Sigmoid colon (tissue), 7 donors: Measurements from ENCODE around the gene EMID1. TPM values are rescaled to one million over a fixed set of nuclear protein-coding genes. Genes with fewer than 3 reads are reported as not detected.
A peak's percentile ranks its signal among the peaks of the same experiment; 100 is the strongest.

Experiments used
- DNase-seq: peaks from one replicate; pipeline ENCODE4 v3.0.0-alpha.2; 2019
- H3K27ac ChIP-seq, 4 donors: fragments of 200-600 bp; sonication (generic); one replicate each; pipeline ENCODE4 v1.5.1; 2016 to 2019; ENCODE audit warnings: mild to moderate bottlenecking in 1 of 4
- H3K27me3 ChIP-seq, 3 donors: fragments of 200-600 bp; sonication (generic); one replicate each; pipeline ENCODE4 v1.5.1; 2019; ENCODE audit warnings: mild to moderate bottlenecking in 1 of 3
- H3K36me3 ChIP-seq, 4 donors: fragments of 200-600 bp; sonication (generic); one replicate each; pipeline ENCODE4 v1.5.1; 2016 to 2019
- H3K4me1 ChIP-seq, 4 donors: fragments of 200-600 bp; sonication (generic); one replicate each; pipeline ENCODE4 v1.5.1; 2017 to 2019
- H3K4me3 ChIP-seq, 4 donors: fragments of 200-600 bp; sonication (generic); one replicate each; pipeline ENCODE4 v1.5.1; 2017 to 2019; ENCODE audit warnings: mild to moderate bottlenecking in 2 of 4, moderate library complexity in 1 of 4
- H3K9me3 ChIP-seq, 4 donors: fragments of 200-600 bp in 3 of 4; sonication (generic) in 3 of 4; one replicate each; pipeline versions ENCODE4 v1.5.1 to v1.6.1; 2013 to 2019
- EP300 ChIP-seq, 4 donors: sonication (generic); formaldehyde crosslinking; IDR thresholded peaks; one replicate each; pipeline ENCODE4 v1.6.1; 2017; ENCODE audit warnings: antibody characterized with exemption in 4 of 4
- POLR2A ChIP-seq, 2 donors: fragments of 450-650 bp; IDR thresholded peaks; one replicate each; pipeline ENCODE4 v1.6.1; 2016; ENCODE audit warnings: antibody characterized with exemption in 2 of 2, mild to moderate bottlenecking in 2 of 2, moderate library complexity in 2 of 2
- POLR2AphosphoS5 ChIP-seq, 4 donors: sonication (generic); formaldehyde crosslinking; IDR thresholded peaks; one replicate each; pipeline ENCODE4 v1.6.1; 2017; ENCODE audit warnings: antibody characterized with exemption in 4 of 4
- WGBS, 2 donors: extraction: QIAGEN DNeasy Blood & Tissue Kit; methylation state at CpG; one replicate each; pipeline ENCODE4 v1.1.7; 2013; 5-methylcytosine and 5-hydroxymethylcytosine counted together
- intact Hi-C: fragments of 100-400 bp; cut with DNase I; formaldehyde crosslinking; loops from one replicate; pipeline ENCODE4 v1.15.1; 2023
- polyA plus RNA-seq, 3 donors: library from polyadenylated mRNA; stranded (reverse); fragments of 200-250 nt; gene quantifications; one replicate each; pipeline ENCODE4 v1.2.3, GENCODE V29; 2013
- total RNA-seq, 4 donors: library from RNA; depleted of rRNA; stranded (reverse); fragments of >200 nt; gene quantifications; one replicate each; pipeline ENCODE4 v1.1.0, GENCODE V29; 2016
- TF ChIP-seq, protein P1 (sequence below), 4 experiments: fragments of 450-650 bp in 3 of 4; fragments of 200-600 bp in 1 of 4; IDR thresholded peaks; one replicate each; pipeline ENCODE4 v1.5.1; 2016 to 2019; ENCODE audit warnings: antibody characterized with exemption in 4 of 4, mild to moderate bottlenecking in 3 of 4, moderate library complexity in 2 of 4
- donor health status: healthy with polysubstance abuse.
- donor health status: Bipolar disorder and iron deficiency.
- donor health status: healthy.

EMID1 gene
- total and polyA plus RNA-seq, 7 donors, result 0.27 to 5.9 (median 3.2) TPM

DNA sequence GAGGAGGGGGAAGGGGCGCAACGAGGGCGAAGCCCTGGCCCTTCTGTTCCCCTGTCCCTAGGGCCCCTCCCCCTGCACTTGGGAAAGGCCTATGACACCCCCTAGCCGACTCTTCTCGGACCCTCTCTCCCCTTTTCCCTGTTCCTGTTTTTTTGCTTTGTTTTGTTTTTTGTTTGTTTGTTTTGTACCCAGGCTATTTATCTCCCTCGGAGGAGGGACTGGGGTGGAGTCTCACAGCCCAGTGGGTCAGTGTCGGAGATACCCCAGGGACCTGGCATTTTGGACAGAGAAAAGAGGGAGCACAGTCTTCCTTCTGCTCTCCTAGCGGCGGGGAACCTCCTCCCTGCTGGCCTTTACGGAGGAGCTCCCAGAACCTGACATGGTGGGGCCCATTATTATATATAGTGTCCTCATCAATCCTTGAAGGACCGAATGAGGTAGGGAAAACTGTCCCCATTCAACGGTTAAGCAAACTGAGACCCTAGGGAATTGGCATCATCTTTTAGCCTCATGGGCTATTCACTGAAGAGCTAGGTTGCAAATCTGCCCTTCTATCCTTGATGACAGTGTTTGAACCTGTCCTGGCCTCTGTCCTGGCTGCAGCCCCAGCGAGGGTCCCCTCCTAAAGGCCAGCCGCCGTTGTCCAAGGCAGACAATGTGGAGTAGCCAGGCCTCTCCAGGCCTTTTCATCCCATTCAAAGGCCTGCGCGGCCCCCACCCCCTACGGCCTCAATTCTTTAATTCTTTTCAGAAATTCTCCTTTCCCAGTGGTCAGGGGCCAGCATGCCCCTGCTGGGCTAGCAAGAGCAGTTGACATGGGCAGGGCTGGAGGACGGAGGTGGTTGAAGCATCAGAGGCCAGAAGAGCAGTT lies 911 bp downstream of the EMID1 start:
- Histone ChIP-seq H3K4me3 (peak overlapping the region; percentile 30 to 55 (median 51)), H3K9me3 (no peaks in the 10 kb centered on the region), H3K27ac (no peak overlapping the region), H3K36me3 (no peaks in the 10 kb centered on the region), H3K27me3 (peaks cover 0 to 5% (median 5%) of the 10 kb centered on the region in 3 donors), H3K4me1 (peaks cover 0 to 12% (median 9%) of the 10 kb centered on the region in 4 donors)
- 48 to 50% methylated on average over 19 of the region's 19 CpGs for WGBS, 2 donors
- no peak for TF ChIP-seq POLR2AphosphoS5 (IDR thresholded peaks at IDR 0.05)
- TF ChIP-seq EP300 (IDR thresholded peaks at IDR 0.05), result no peak
- TF ChIP-seq, protein P1, sequence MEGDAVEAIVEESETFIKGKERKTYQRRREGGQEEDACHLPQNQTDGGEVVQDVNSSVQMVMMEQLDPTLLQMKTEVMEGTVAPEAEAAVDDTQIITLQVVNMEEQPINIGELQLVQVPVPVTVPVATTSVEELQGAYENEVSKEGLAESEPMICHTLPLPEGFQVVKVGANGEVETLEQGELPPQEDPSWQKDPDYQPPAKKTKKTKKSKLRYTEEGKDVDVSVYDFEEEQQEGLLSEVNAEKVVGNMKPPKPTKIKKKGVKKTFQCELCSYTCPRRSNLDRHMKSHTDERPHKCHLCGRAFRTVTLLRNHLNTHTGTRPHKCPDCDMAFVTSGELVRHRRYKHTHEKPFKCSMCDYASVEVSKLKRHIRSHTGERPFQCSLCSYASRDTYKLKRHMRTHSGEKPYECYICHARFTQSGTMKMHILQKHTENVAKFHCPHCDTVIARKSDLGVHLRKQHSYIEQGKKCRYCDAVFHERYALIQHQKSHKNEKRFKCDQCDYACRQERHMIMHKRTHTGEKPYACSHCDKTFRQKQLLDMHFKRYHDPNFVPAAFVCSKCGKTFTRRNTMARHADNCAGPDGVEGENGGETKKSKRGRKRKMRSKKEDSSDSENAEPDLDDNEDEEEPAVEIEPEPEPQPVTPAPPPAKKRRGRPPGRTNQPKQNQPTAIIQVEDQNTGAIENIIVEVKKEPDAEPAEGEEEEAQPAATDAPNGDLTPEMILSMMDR (IDR thresholded peaks at IDR 0.05), result peak in 1 of 4 experiments; percentile 1
- no peak for TF ChIP-seq POLR2A (IDR thresholded peaks at IDR 0.05)
- intact Hi-C loops, result loop anchor here (2.0 kb wide), 1 partner anchor 38 kb away; no protein-coding TSS in a partner anchor
- DNase-seq, result no peak

DNA sequence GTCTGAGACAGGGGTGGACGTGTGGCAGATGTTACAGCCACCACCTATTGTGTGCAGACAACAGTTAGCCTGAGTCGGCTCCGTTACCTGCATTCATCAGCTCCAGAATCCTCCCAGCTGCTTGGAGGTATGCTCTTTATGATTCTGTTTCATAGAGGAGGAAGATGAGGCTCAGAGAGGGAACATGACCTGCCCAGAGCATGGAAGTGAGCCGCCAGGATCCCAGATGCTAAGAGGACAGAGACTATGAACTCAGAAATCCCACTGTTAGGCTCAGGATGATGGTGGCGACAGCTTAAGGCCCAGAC lies 1.5 kb downstream of the EMID1 start:
- H3K9me3 ChIP-seq, result no peaks in the 10 kb centered on the region
- no peak for DNase-seq
- H3K27me3 ChIP-seq, result peaks cover 0 to 5% (median 5%) of the 10 kb centered on the region in 3 donors
- WGBS, 2 donors, result 82 to 92% methylated on average over 5 of the region's 5 CpGs
- H3K36me3 ChIP-seq, result no peaks in the 10 kb centered on the region
- no peak overlapping the region for H3K27ac ChIP-seq
- TF ChIP-seq EP300 (IDR thresholded peaks at IDR 0.05) (no peak), POLR2A (IDR thresholded peaks at IDR 0.05) (no peak), POLR2AphosphoS5 (IDR thresholded peaks at IDR 0.05) (no peak)
- TF ChIP-seq, protein P1 (IDR thresholded peaks at IDR 0.05), result no peak
- peaks cover 0 to 12% (median 9%) of the 10 kb centered on the region in 4 donors for H3K4me1 ChIP-seq
- H3K4me3 ChIP-seq, result no peak overlapping the region
- intact Hi-C loops, result loop anchor here (2.0 kb wide), 1 partner anchor 38 kb away; no protein-coding TSS in a partner anchor

DNA sequence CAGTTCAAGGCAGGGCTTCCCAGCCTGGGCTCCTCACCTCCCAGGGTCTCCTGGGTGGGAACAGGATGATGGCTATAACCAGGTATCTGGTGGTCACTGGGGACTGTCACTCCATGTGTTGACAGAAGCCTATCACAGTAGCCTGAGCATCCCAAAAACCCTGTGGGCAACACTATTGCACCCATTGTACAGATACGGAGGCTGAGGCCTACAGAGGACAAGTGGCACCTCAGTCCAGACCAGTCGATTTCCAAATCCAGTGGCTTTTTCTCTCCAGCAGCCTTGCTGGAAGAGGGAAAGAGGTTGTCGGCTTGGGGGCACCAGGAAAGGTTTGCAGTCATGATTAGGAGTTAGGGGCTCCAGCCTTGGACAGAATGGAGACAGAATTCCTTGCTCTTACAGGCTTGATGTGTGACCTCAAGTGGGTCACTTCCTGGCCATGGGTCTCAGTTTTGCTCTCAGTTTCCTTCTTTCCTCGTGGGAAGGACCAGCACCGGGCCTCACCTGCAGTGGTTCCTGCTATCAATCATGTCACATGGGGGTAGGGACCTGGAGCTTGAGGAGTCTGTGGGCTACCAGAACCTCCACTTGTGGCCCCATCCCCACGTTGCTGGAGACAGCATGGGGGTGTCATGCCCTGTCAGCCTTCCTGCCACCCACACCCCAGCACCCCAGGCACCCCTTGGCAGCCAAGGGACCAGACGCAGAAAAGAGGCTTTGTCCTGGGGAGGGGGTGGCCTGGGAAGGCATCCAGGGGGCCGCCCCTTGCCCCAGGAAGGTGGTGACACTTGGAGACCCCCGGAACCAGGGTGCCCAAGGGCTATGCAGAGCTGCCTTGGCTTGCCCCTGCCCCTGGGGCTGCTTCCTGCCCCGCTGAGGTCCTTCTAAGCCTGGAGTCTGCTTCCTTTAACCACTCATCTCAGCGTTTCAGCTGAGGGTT lies 2.1 kb downstream of the EMID1 start:
- H3K27ac ChIP-seq, result no peak overlapping the region
- TF ChIP-seq, protein P1 (IDR thresholded peaks at IDR 0.05), result no peak
- 59 to 63% methylated on average over 11 of the region's 11 CpGs for WGBS, 2 donors
- no peak for DNase-seq
- H3K4me1 ChIP-seq, result peaks cover 0 to 13% (median 9%) of the 10 kb centered on the region in 4 donors
- intact Hi-C loops, result loop anchor here (2.0 kb wide), 1 partner anchor 37 kb away; no protein-coding TSS in a partner anchor
- H3K27me3 ChIP-seq, result peaks cover 0 to 5% (median 5%) of the 10 kb centered on the region in 3 donors
- no peaks in the 10 kb centered on the region for H3K36me3 ChIP-seq
- H3K4me3 ChIP-seq, result no peak overlapping the region
- no peaks in the 10 kb centered on the region for H3K9me3 ChIP-seq

DNA sequence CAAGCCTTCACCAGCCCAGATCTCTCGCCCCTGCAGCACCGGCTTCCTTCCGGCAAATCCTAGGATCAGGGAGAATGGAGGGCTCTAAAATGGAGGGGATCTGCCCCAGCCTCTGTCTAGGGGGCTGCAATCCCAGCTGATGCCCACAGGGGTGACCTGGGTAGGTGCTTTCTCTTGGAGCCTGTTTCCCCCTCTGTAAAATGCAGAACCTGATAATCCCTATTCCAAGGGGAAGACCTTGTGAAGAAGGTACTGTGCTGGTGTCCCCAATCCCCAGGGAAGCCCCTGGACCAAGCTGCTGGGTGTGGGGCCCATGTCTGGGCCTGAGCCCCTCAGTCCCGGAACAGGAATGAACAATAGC lies 2.8 kb downstream of the EMID1 start:
- H3K27me3 ChIP-seq, result peaks cover 0 to 5% (median 5%) of the 10 kb centered on the region in 3 donors
- DNase-seq, result no peak
- intact Hi-C loops, result no loop called here
- no peak overlapping the region for H3K27ac ChIP-seq
- no peak overlapping the region for H3K4me3 ChIP-seq
- TF ChIP-seq, protein P1 (IDR thresholded peaks at IDR 0.05), result no peak
- TF ChIP-seq POLR2A (IDR thresholded peaks at IDR 0.05) (no peak), POLR2AphosphoS5 (IDR thresholded peaks at IDR 0.05) (no peak), EP300 (IDR thresholded peaks at IDR 0.05) (no peak)
- H3K4me1 ChIP-seq, result peaks cover 0 to 16% (median 9%) of the 10 kb centered on the region in 4 donors
- 78 to 83% methylated on average over 4 of the region's 4 CpGs for WGBS, 2 donors
- H3K36me3 ChIP-seq, result no peaks in the 10 kb centered on the region
- no peaks in the 10 kb centered on the region for H3K9me3 ChIP-seq
